GM19372 (cell line): Measurements from ENCODE around the gene SLC22A25.
"Not testable (repeated sequence)": the region's sequence is repeated elsewhere in the genome, so short reads cannot be mapped to it uniquely, and the experiment has no call there.

Source experiments
- ATAC-seq: cut with Tn5 transposase; IDR thresholded peaks from one replicate; pipeline ENCODE4 v1.9.1; 2021; ENCODE audit warnings: mild to moderate bottlenecking, low read depth, moderate library complexity; ENCODE audit not compliant: unreplicated experiment

Gene SLC22A25

GRCh38 chr11:63235471-63236461, 7.6 kb downstream of the SLC22A25 start:
- ATAC-seq: not testable (repeated sequence)

DNA sequence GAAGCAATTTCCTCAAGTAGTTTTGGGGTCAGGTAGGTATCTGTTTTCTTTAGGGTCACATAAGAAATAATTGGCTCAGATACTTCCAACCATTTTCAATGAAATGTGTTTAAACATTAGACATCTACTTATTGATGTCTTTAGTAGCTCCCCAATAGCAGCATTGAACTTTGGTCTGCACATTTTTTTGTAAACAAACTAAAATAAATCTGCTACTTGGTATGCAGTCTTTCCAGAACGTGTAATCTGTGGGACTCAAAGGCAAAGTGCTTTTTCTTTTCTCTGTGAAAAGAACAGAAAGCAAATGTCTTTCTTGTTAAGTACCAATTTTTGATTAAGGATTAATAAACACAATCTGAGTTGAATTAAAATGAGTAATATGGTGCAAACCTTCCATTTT, 13.6 kb downstream of the SLC22A25 start:
- ATAC-seq: no peak

DNA sequence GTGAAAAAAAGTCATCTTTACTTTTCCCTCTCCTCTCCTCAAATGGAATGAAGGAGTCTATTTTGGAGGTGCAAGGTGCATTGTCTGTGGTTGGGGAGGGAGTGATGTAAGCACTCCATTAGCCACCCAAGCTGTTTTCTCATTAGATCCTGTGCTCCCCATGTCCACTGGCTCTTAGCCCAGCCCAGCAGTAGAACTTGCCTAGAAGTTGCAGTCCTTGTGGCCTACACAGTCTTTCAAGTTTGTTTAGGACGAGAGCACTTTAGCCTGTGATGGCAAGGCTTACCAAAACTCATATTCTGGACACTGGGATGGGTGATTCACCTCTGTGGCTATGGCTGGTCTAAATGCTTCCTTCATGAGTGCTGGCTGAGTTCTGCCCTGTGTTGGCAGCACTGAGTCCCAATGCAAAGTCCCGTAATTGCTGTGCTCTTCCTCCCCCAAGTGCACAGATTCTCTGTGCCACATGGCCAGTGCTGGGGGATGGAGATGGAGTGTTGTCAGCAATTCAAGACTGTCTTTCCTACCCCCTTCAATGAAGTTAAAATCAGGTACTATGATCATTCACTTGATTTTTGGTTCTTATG, 15.8 kb downstream of the SLC22A25 start:
- ATAC-seq: no peak

DNA sequence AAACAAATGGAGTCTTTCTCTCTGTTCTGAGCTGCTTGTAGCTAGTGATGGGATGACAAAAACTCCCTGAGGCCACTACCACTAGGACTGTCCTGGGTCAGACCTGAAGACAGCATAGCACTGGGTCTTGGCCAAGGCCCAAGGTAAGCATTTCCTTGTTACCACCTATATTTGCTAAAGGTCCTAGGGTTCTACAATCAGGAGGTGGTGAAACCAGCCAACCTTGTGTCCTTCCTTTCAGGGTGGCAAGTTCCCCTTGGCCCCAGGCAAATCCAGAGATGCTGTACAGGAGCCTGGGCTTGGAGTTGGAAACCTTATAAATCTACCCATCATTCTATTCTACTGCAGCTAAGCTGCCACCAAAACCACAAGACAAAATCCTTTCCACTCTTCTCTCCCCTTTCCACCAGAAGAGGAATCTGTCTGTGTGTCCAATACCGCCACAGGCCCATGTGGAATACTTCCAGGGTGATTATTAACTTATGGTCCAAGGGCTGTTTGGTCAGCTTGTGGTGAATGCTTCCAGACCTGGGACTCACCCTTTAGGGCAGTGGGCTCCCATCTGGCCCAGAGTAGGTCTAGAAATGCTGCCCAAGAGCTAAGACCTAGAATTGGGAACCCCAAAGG, 16.8 kb downstream of the SLC22A25 start:
- no peak for ATAC-seq

DNA sequence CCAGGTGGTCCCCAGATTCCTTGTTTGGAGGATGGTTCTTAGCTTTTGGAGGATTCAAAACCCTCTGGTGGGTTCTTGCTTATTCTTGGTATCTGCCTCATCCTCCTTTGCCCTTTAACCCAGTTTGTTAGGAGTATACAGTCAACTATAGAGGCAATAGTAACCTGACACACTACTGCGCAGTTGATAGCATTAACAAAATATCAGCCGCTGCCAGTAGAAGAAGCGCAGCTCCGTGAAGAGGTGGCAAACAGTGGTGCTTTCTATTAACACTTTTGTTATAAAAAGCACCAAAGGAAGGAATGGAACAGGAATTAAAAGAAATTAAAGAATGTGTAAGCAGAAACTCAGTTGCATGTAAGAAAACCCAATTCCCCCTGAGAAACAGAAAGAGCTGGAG, 29.3 kb downstream of the SLC22A25 start:
- no peak for ATAC-seq

DNA sequence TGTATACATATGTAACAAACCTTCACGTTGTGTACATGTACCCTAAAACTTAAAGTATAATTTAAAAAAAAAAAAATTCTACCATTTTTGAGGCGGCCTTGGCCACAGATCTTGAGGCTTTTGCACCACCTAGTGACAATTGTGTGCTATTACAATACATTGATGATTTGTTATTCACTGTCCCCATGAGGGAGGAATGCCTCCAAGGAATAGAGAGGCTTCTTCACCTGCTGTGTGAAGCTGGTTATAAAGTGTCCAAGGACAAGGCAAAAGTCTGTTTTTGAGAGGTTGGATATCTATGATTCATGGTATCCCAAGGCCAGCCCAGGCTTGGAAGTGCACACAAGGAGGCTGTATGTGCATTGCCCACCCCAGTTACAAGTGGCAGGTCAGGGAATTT, 30.7 kb downstream of the SLC22A25 start:
- no peak for ATAC-seq

DNA sequence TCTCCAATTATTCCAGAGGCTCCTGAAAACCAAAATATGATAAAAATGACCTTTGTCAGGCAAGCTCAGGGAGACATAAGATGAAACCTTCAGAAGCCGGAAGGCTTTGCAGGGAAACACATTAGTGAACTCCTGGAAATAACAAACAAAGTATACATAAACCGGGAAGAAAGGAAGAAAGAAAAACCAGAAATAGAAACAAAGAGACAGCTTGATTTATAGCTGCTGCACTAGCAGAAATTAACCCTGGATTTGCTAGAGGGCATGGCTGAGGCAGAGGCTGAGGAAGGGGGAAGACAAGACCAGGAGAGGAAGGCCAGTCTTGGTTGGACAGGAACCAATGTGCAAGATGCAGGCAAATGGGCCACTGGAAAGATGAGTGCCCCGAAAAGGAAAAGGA, 33.3 kb downstream of the SLC22A25 start:
- no peak for ATAC-seq
